Naive thymus-derived CD4-positive, alpha-beta T cell (primary cell): Measurements from ENCODE around the gene MED13L. TPM values are rescaled to one million over a fixed set of nuclear protein-coding genes. Genes with fewer than 3 reads are reported as not detected.

Experiments
- ATAC-seq: fragments of 150-1000 bp; cut with Tn5 transposase; 2 replicates; pipeline ENCODE4 v1.10.0; 2021; ENCODE audit warnings: mild to moderate bottlenecking, moderate library complexity
- CTCF ChIA-PET: fragments of 350-600 bp; sonication (Branson Sonifier 250); formaldehyde crosslinking; loops from one replicate; lab custom pipeline; 2021; ENCODE audit warnings: antibody characterized with exemption; lab: Charles Lee
- POLR2A ChIA-PET: fragments of 350-600 bp; sonication (Branson Sonifier 250); formaldehyde crosslinking; loops from one replicate; lab custom pipeline; 2021; ENCODE audit warnings: antibody characterized with exemption, inconsistent platforms; lab: Charles Lee
- DNase-seq, 9 donors: peaks; one replicate each; pipeline versions ENCODE4 v3.0.0 to v3.0.0-alpha.2; 2020 to 2022; ENCODE audit warnings: mixed read lengths in 1 of 9
- H3K27ac ChIP-seq: one replicate; pipeline ENCODE4 v1.7.0; 2013; ENCODE audit warnings: mild to moderate bottlenecking, low read depth, low read length, moderate library complexity
- H3K27me3 ChIP-seq, 2 donors: one replicate each; pipeline ENCODE4 v1.7.0; 2013; ENCODE audit warnings: low read length in 2 of 2, mild to moderate bottlenecking in 2 of 2, moderate library complexity in 2 of 2; ENCODE audit not compliant: control insufficient read depth in 2 of 2, insufficient read depth in 2 of 2
- H3K36me3 ChIP-seq, 3 experiments: 1 replicate in 2 of 3; 2 replicates in 1 of 3; pipeline ENCODE4 v1.7.0; 2013; ENCODE audit warnings: low read length in 3 of 3, mild to moderate bottlenecking in 3 of 3, moderate library complexity in 1 of 3; ENCODE audit not compliant: insufficient read depth in 3 of 3, control insufficient read depth in 2 of 3
- H3K4me1 ChIP-seq, 2 donors: one replicate each; pipeline ENCODE4 v1.7.0; 2013; ENCODE audit warnings: low read length in 2 of 2, mild to moderate bottlenecking in 2 of 2, moderate library complexity in 1 of 2; ENCODE audit not compliant: control insufficient read depth in 2 of 2, insufficient read depth in 2 of 2
- H3K4me3 ChIP-seq: 2 replicates; pipeline ENCODE4 v1.7.0; 2013; ENCODE audit warnings: mild to moderate bottlenecking, low read length
- H3K9me3 ChIP-seq, 3 experiments: 1 replicate in 2 of 3; 2 replicates in 1 of 3; pipeline ENCODE4 v1.7.0; 2013; ENCODE audit warnings: low read length in 3 of 3; ENCODE audit not compliant: control insufficient read depth in 2 of 3
- H3K27ac Mint-ChIP-seq, 9 donors: one replicate each; pipeline ENCODE4 v1.8.0; 2020 to 2022; ENCODE audit warnings: mixed read lengths in 9 of 9, mild to moderate bottlenecking in 8 of 9, moderate library complexity in 5 of 9, inconsistent platforms in 2 of 9
- H3K27me3 Mint-ChIP-seq, 5 donors: one replicate each; pipeline ENCODE4 v1.8.0; 2021 to 2022; ENCODE audit warnings: mixed read lengths in 5 of 5, mild to moderate bottlenecking in 1 of 5
- H3K36me3 Mint-ChIP-seq, 5 donors: one replicate each; pipeline ENCODE4 v1.8.0; 2020 to 2022; ENCODE audit warnings: mixed read lengths in 5 of 5, mild to moderate bottlenecking in 3 of 5, inconsistent platforms in 1 of 5
- H3K4me1 Mint-ChIP-seq, 7 donors: one replicate each; pipeline ENCODE4 v1.8.0; 2020 to 2022; ENCODE audit warnings: mixed read lengths in 7 of 7, mild to moderate bottlenecking in 3 of 7, inconsistent platforms in 1 of 7
- H3K4me3 Mint-ChIP-seq, 10 donors: one replicate each; pipeline ENCODE4 v1.8.0; 2020 to 2022; ENCODE audit warnings: mild to moderate bottlenecking in 10 of 10, mixed read lengths in 10 of 10, moderate library complexity in 6 of 10, inconsistent platforms in 2 of 10
- H3K9me3 Mint-ChIP-seq, 11 donors: one replicate each; pipeline ENCODE4 v1.8.0; 2020 to 2022; ENCODE audit warnings: mixed read lengths in 11 of 11, mild to moderate bottlenecking in 4 of 11, inconsistent platforms in 1 of 11, moderate library complexity in 1 of 11
- intact Hi-C, 2 donors: fragments of 100-400 bp; cut with micrococcal nuclease; formaldehyde crosslinking; loops; one replicate each; pipeline ENCODE4 v1.15.1; 2023
- polyA plus RNA-seq, 2 donors: library from polyadenylated mRNA; unstranded; fragments of 300-500 nt; fragmentation: Illumina TruSeq; gene quantifications; one replicate each; pipeline ENCODE4 v1.2.3, GENCODE V29; 2021
- total RNA-seq, 6 experiments: library from RNA in 5 of 6; stranded (reverse) in 5 of 6; gene quantifications; 1 replicate in 5 of 6; 2 replicates in 1 of 6; pipeline ENCODE4 v1.2.3 and lab custom pipeline; 2021 to 2026

MED13L gene
- total and polyA plus RNA-seq, 7 experiments from 2014 or later, result 8.3 to 283 (median 155) TPM

GRCh38 chr12:116012757-116013156 lies 264.7 kb downstream of the MED13L start:
- CTCF ChIA-PET, result no interaction called here
- POLR2A ChIA-PET, result no interaction called here
- no peaks in the 10 kb centered on the region for H3K27me3 Mint-ChIP-seq

GRCh38 chr12:116011217-116011616 lies 266.3 kb downstream of the MED13L start:
- H3K36me3 Mint-ChIP-seq, result peaks cover 13 to 48% (median 22%) of the 10 kb centered on the region in 5 donors
- H3K4me1 Mint-ChIP-seq, result peaks cover 0 to 5% (median under 1%) of the 10 kb centered on the region in 7 donors
- CTCF ChIA-PET, result no interaction called here
- H3K27ac ChIP-seq, result no peak overlapping the region
- intact Hi-C loops, result no loop called here
- no peaks in the 10 kb centered on the region for H3K4me1 ChIP-seq
- DNase-seq (no peak), ATAC-seq (no peak)
- no peaks in the 10 kb centered on the region for H3K9me3 Mint-ChIP-seq
- H3K27me3 ChIP-seq, result no peaks in the 10 kb centered on the region
- no peaks in the 10 kb centered on the region for H3K9me3 ChIP-seq
- no peak overlapping the region for H3K4me3 ChIP-seq
- no peak overlapping the region for H3K4me3 Mint-ChIP-seq
- no peaks in the 10 kb centered on the region for H3K27me3 Mint-ChIP-seq
- H3K27ac Mint-ChIP-seq, result peak overlapping the region in 3 of 9 donors; percentile 11 to 61 (median 21)
- H3K36me3 ChIP-seq, result peaks cover 19 to 77% (median 20%) of the 10 kb centered on the region in 3 experiments
- POLR2A ChIA-PET, result no interaction called here

More at GRCh38 chr12:116012757-116013156, 264.7 kb downstream of the MED13L start:
- no peak overlapping the region for H3K4me3 ChIP-seq
- H3K4me1 ChIP-seq, result no peaks in the 10 kb centered on the region
- H3K27ac Mint-ChIP-seq, result peak overlapping the region in 2 of 9 donors; percentile 62 to 68
- H3K27ac ChIP-seq, result no peak overlapping the region
- DNase-seq, result no peak
- no peak overlapping the region for H3K4me3 Mint-ChIP-seq
- no peaks in the 10 kb centered on the region for H3K9me3 ChIP-seq
- peaks cover 9 to 46% (median 20%) of the 10 kb centered on the region in 5 donors for H3K36me3 Mint-ChIP-seq
- H3K4me1 Mint-ChIP-seq, result peaks cover 0 to 5% (median 4%) of the 10 kb centered on the region in 7 donors
- intact Hi-C loops, result no loop called here
- H3K27me3 ChIP-seq, result no peaks in the 10 kb centered on the region
- no peak for ATAC-seq
- H3K9me3 Mint-ChIP-seq, result no peaks in the 10 kb centered on the region
- H3K36me3 ChIP-seq, result peaks cover 9 to 64% (median 19%) of the 10 kb centered on the region in 3 experiments

- no peak overlapping the region for H3K4me3 ChIP-seq
- no peak overlapping the region for H3K4me3 Mint-ChIP-seq
- no peaks in the 10 kb centered on the region for H3K9me3 Mint-ChIP-seq
- intact Hi-C loops, result no loop called here
- ChIA-PET CTCF (interaction anchor here (0.7 kb wide), 1 partner anchor 943 kb away, joined by 3 read pairs; no protein-coding TSS in a partner anchor), POLR2A (no interaction called here)
- no peaks in the 10 kb centered on the region for H3K4me1 ChIP-seq
- H3K36me3 Mint-ChIP-seq, result peaks cover 16 to 53% (median 25%) of the 10 kb centered on the region in 5 donors
- DNase-seq, result no peak
- H3K27me3 Mint-ChIP-seq, result no peaks in the 10 kb centered on the region
- H3K27ac Mint-ChIP-seq, result peak overlapping the region in 2 of 9 donors; percentile 27 to 53
- H3K36me3 ChIP-seq, result peaks cover 19 to 82% (median 21%) of the 10 kb centered on the region in 3 experiments
- H3K27me3 ChIP-seq, result no peaks in the 10 kb centered on the region
- H3K4me1 Mint-ChIP-seq, result peaks cover 0 to 4% (median 0%) of the 10 kb centered on the region in 7 donors
- no peaks in the 10 kb centered on the region for H3K9me3 ChIP-seq
- no peak for ATAC-seq
- H3K27ac ChIP-seq, result no peak overlapping the region
Measured at GRCh38 chr12:116010467-116010866, 267.0 kb downstream of the MED13L start.

GRCh38 chr12:116009805-116010204 lies 267.7 kb downstream of the MED13L start:
- no peaks in the 10 kb centered on the region for H3K9me3 ChIP-seq
- ATAC-seq (no peak), DNase-seq (no peak)
- no peak overlapping the region for H3K27ac ChIP-seq
- H3K36me3 Mint-ChIP-seq, result peaks cover 11 to 49% (median 23%) of the 10 kb centered on the region in 5 donors
- H3K27me3 ChIP-seq, result no peaks in the 10 kb centered on the region
- ChIA-PET POLR2A (no interaction called here), CTCF (no interaction called here)
- H3K4me1 ChIP-seq, result no peaks in the 10 kb centered on the region
- H3K4me3 Mint-ChIP-seq, result no peak overlapping the region
- H3K4me3 ChIP-seq, result no peak overlapping the region
- H3K27me3 Mint-ChIP-seq, result no peaks in the 10 kb centered on the region
- no peaks in the 10 kb centered on the region for H3K9me3 Mint-ChIP-seq
- intact Hi-C loops, result no loop called here
- peaks cover 0 to 4% (median 0%) of the 10 kb centered on the region in 7 donors for H3K4me1 Mint-ChIP-seq
- peaks cover 19 to 82% (median 21%) of the 10 kb centered on the region in 3 experiments for H3K36me3 ChIP-seq
- peak overlapping the region in 3 of 9 donors; percentile 1 to 48 (median 15) for H3K27ac Mint-ChIP-seq

GRCh38 chr12:116006141-116006540 lies 271.4 kb downstream of the MED13L start:
- ChIA-PET POLR2A (no interaction called here), CTCF (interaction anchor here (0.8 kb wide), 1 partner anchor 9 kb away, joined by 3 read pairs; no protein-coding TSS in a partner anchor)
- DNase-seq, result no peak
- H3K4me1 Mint-ChIP-seq, result peaks cover 0 to 12% (median 3%) of the 10 kb centered on the region in 7 donors
- H3K4me3 ChIP-seq, result no peak overlapping the region
- H3K27me3 Mint-ChIP-seq, result no peaks in the 10 kb centered on the region
- no peaks in the 10 kb centered on the region for H3K4me1 ChIP-seq
- H3K36me3 Mint-ChIP-seq, result peaks cover 5 to 44% (median 16%) of the 10 kb centered on the region in 5 donors
- ATAC-seq, result no peak
- no peaks in the 10 kb centered on the region for H3K9me3 Mint-ChIP-seq
- no peaks in the 10 kb centered on the region for H3K27me3 ChIP-seq
- peaks cover 12 to 67% (median 27%) of the 10 kb centered on the region in 3 experiments for H3K36me3 ChIP-seq
- no peak overlapping the region for H3K27ac ChIP-seq
- intact Hi-C loops, result no loop called here
- peak overlapping the region in 3 of 9 donors; percentile 26 to 55 (median 52) for H3K27ac Mint-ChIP-seq
- no peaks in the 10 kb centered on the region for H3K9me3 ChIP-seq
- H3K4me3 Mint-ChIP-seq, result no peak overlapping the region

- Mint-ChIP-seq H3K27me3 (no peaks in the 10 kb centered on the region), H3K9me3 (no peaks in the 10 kb centered on the region), H3K4me1 (peaks cover 3 to 25% (median 14%) of the 10 kb centered on the region in 7 donors), H3K27ac (peak overlapping the region in 6 of 9 donors; percentile 7 to 54 (median 28)), H3K4me3 (no peak overlapping the region), H3K36me3 (peaks cover 3 to 30% (median 9%) of the 10 kb centered on the region in 5 donors)
- Histone ChIP-seq H3K36me3 (peaks cover under 1 to 44% (median 25%) of the 10 kb centered on the region in 3 experiments), H3K4me3 (no peak overlapping the region), H3K4me1 (no peaks in the 10 kb centered on the region), H3K27me3 (no peaks in the 10 kb centered on the region), H3K9me3 (no peaks in the 10 kb centered on the region), H3K27ac (no peak overlapping the region)
- ChIA-PET CTCF (interaction anchor here (0.6 to 1.6 kb wide), 6 partner anchors 13 to 706 kb away, joined by 3 to 6 read pairs (median 4); no protein-coding TSS in a partner anchor), POLR2A (no interaction called here)
- ATAC-seq (no peak), DNase-seq (no peak)
- intact Hi-C loops, result no loop called here
Measured at GRCh38 chr12:116002890-116003536, 274.5 kb downstream of the MED13L start.
